ENCODE data around the gene SHCBP1L. TPM values are rescaled to one million over a fixed set of nuclear protein-coding genes. Genes with fewer than 3 reads are reported as not detected.

The SHCBP1L gene
- total and polyA plus RNA-seq, 2 donors (not counting 1 experiment from before 2014, with no cell fraction given) = not detected

- DNase-seq (no peak), ATAC-seq (ENCODE audit: low read depth) (no peak)
- Histone ChIP-seq H4K20me1 (ENCODE audit: control insufficient read depth, insufficient read depth, low read length, poor library complexity, severe bottlenecking) (no peaks in the 10 kb centered on the region), H3K4me1 (ENCODE audit: control insufficient read depth in 2 of 2, insufficient read depth in 2 of 2, low read length in 2 of 2) (no peaks in the 10 kb centered on the region), H3K27me3 (replicated peaks in 1 of 4; ENCODE audit: control extremely low read depth in 1 of 4, control insufficient read depth in 3 of 4, insufficient read depth in 4 of 4, low read length in 3 of 4) (peaks cover 0 to 11% (median 3%) of the 10 kb centered on the region in 4 experiments), H3K27ac (ENCODE audit: low read length in 2 of 2) (no peak overlapping the region), H3K9me3 (ENCODE audit: control extremely low read depth in 1 of 3, control insufficient read depth in 2 of 3, insufficient read depth in 1 of 3, low read length in 2 of 3) (no peaks in the 10 kb centered on the region), H3K4me2 (replicated peaks; ENCODE audit: low read depth, low read length, poor library complexity, severe bottlenecking) (no peak overlapping the region), H3K9ac (ENCODE audit: low read length) (no peak overlapping the region), H2AFZ (ENCODE audit: insufficient read depth, low read depth, low read length, poor library complexity, severe bottlenecking) (no peak overlapping the region), H3K79me2 (ENCODE audit: control insufficient read depth, insufficient read depth, low read length) (no peaks in the 10 kb centered on the region), H3K36me3 (replicated peaks in 1 of 2; ENCODE audit: control extremely low read depth in 1 of 2, control insufficient read depth in 1 of 2, extremely low read depth in 1 of 2, insufficient read depth in 2 of 2, low read length in 1 of 2) (no peaks in the 10 kb centered on the region), H3K4me3 (ENCODE audit: control extremely low read depth in 1 of 5, extremely low read depth in 1 of 5, insufficient read depth in 1 of 5, low read depth in 2 of 5, low read length in 4 of 5) (no peak overlapping the region)
- Mint-ChIP-seq H3K4me1 (no peaks in the 10 kb centered on the region), H3K9me3 (ENCODE audit: insufficient read depth) (no peaks in the 10 kb centered on the region), H3K27ac (no peak overlapping the region), H3K27me3 (peaks cover 19% of the 10 kb centered on the region), H3K4me3 (no peak overlapping the region)
- intact Hi-C loops (cut with micrococcal nuclease) = no loop called here
- TF ChIP-seq CTCF (IDR thresholded peaks at IDR 0.05) (no peak), EZH2 (IDR thresholded peaks at IDR 0.05; ENCODE audit: borderline replicate concordance, insufficient read depth, low read depth, low read length, poor library complexity, severe bottlenecking) (no peak)
- ChIA-PET POLR2A (no interaction called here), CTCF (no interaction called here)
These were observed 40.8 kb upstream of the SHCBP1L start for GRCh38 chr1:182993746-182994145.

GRCh38 chr1:182990413-182991144, 37.6 kb upstream of the SHCBP1L start:
- Mint-ChIP-seq H3K4me1 (no peaks in the 10 kb centered on the region), H3K27me3 (peaks cover 24% of the 10 kb centered on the region), H3K9me3 (ENCODE audit: insufficient read depth) (no peaks in the 10 kb centered on the region), H3K27ac (no peak overlapping the region), H3K4me3 (no peak overlapping the region)
- ATAC-seq (ENCODE audit: low read depth) = no peak
- intact Hi-C loops (cut with micrococcal nuclease) = no loop called here
- H2AFZ ChIP-seq (ENCODE audit: insufficient read depth, low read depth, low read length, poor library complexity, severe bottlenecking) = no peak overlapping the region
- no peaks in the 10 kb centered on the region for H3K9me3 ChIP-seq (ENCODE audit: control extremely low read depth in 1 of 3, control insufficient read depth in 2 of 3, insufficient read depth in 1 of 3, low read length in 2 of 3)
- no peaks in the 10 kb centered on the region for H3K36me3 ChIP-seq (replicated peaks in 1 of 2; ENCODE audit: control extremely low read depth in 1 of 2, control insufficient read depth in 1 of 2, extremely low read depth in 1 of 2, insufficient read depth in 2 of 2, low read length in 1 of 2)
- no peak for DNase-seq
- H4K20me1 ChIP-seq (ENCODE audit: control insufficient read depth, insufficient read depth, low read length, poor library complexity, severe bottlenecking) = no peaks in the 10 kb centered on the region
- H3K4me1 ChIP-seq (ENCODE audit: control insufficient read depth in 2 of 2, insufficient read depth in 2 of 2, low read length in 2 of 2) = no peaks in the 10 kb centered on the region
- H3K27me3 ChIP-seq (replicated peaks in 1 of 4; ENCODE audit: control extremely low read depth in 1 of 4, control insufficient read depth in 3 of 4, insufficient read depth in 4 of 4, low read length in 3 of 4) = peaks cover 0 to 8% (median 4%) of the 10 kb centered on the region in 4 experiments
- WGBS (ENCODE audit: insufficient coverage) = 92% methylated on average over 3 of the region's 7 CpGs
- ChIA-PET POLR2A (no interaction called here), CTCF (no interaction called here)
- H3K79me2 ChIP-seq (ENCODE audit: control insufficient read depth, insufficient read depth, low read length) = no peaks in the 10 kb centered on the region
- TF ChIP-seq EZH2 (IDR thresholded peaks at IDR 0.05; ENCODE audit: borderline replicate concordance, insufficient read depth, low read depth, low read length, poor library complexity, severe bottlenecking) (no peak), CTCF (IDR thresholded peaks at IDR 0.05) (no peak)
- no peak overlapping the region for H3K27ac ChIP-seq (ENCODE audit: low read length in 2 of 2)
- H3K4me3 ChIP-seq (ENCODE audit: control extremely low read depth in 1 of 5, extremely low read depth in 1 of 5, insufficient read depth in 1 of 5, low read depth in 2 of 5, low read length in 4 of 5) = no peak overlapping the region
- H3K9ac ChIP-seq (ENCODE audit: low read length) = no peak overlapping the region
- no peak overlapping the region for H3K4me2 ChIP-seq (replicated peaks; ENCODE audit: low read depth, low read length, poor library complexity, severe bottlenecking)

Data from B cell (primary cell).